Skeletal muscle tissue (tissue), 4 donors: ENCODE data around the gene YKT6. TPM values are rescaled to one million over a fixed set of nuclear protein-coding genes. Genes with fewer than 3 reads are reported as not detected.
"Not testable (repeated sequence)": the region's sequence is repeated elsewhere in the genome, so short reads cannot be mapped to it uniquely, and the experiment has no call there.

ENCODE experiments used
- H3K27ac ChIP-seq: one replicate; pipeline ENCODE4 v1.7.0; 2013; ENCODE audit warnings: mild to moderate bottlenecking, low read depth, low read length, inconsistent platforms
- H3K27me3 ChIP-seq, 3 donors: one replicate each; pipeline ENCODE4 v1.7.0; 2013; ENCODE audit warnings: low read length in 3 of 3; ENCODE audit not compliant: control insufficient read depth in 3 of 3, insufficient read depth in 3 of 3
- H3K36me3 ChIP-seq, 3 donors: one replicate each; pipeline ENCODE4 v1.7.0; 2013; ENCODE audit warnings: low read length in 3 of 3; ENCODE audit not compliant: control insufficient read depth in 3 of 3, insufficient read depth in 3 of 3
- H3K4me1 ChIP-seq, 3 donors: one replicate each; pipeline ENCODE4 v1.7.0; 2013; ENCODE audit warnings: low read length in 3 of 3, mild to moderate bottlenecking in 3 of 3; ENCODE audit not compliant: control insufficient read depth in 3 of 3, insufficient read depth in 3 of 3
- H3K4me3 ChIP-seq, 3 donors: one replicate each; pipeline ENCODE4 v1.7.0; 2013; ENCODE audit warnings: low read length in 3 of 3
- H3K9ac ChIP-seq, 3 donors: one replicate each; pipeline ENCODE4 v1.7.0; 2013; ENCODE audit warnings: low read length in 3 of 3, mild to moderate bottlenecking in 3 of 3, moderate library complexity in 2 of 3, low read depth in 1 of 3
- H3K9me3 ChIP-seq, 3 donors: one replicate each; pipeline ENCODE4 v1.7.0; 2013; ENCODE audit warnings: low read length in 3 of 3; ENCODE audit not compliant: control insufficient read depth in 3 of 3
- total RNA-seq: library from RNA; depleted of rRNA; stranded (reverse); fragments of >200 nt; gene quantifications from one replicate; pipeline ENCODE4 v1.2.3, GENCODE V29; 2014
- donor health status: Osteomylitis.

The YKT6 gene
- total RNA-seq, 1 donor from 2014 or later, result 40.7 TPM

DNA sequence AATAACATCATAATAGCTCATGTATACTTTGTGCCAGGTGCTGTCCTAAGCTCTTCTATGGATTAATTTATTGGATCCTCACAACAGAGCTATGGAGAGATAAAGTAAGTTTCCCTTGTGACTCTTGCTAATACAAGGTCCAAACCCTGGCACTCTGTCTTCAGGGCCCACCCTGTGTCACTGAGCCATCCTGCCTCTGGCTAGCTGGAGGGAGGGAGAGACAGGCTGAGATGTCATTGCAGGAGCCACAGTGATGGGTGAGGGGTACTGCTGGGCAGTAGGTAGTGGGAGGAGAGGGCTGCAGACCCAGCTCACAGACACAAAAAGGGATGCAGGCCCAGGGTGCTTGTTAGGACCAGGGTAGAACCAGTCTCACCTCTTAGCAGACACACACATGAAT lies 28.4 kb upstream of the YKT6 start:
- Histone ChIP-seq H3K9me3 (no peaks in the 10 kb centered on the region), H3K36me3 (no peaks in the 10 kb centered on the region), H3K4me1 (no peaks in the 10 kb centered on the region), H3K27ac (no peak overlapping the region), H3K9ac (no peak overlapping the region), H3K4me3 (no peak overlapping the region), H3K27me3 (peaks cover 0 to 6% (median 6%) of the 10 kb centered on the region in 3 donors)

DNA sequence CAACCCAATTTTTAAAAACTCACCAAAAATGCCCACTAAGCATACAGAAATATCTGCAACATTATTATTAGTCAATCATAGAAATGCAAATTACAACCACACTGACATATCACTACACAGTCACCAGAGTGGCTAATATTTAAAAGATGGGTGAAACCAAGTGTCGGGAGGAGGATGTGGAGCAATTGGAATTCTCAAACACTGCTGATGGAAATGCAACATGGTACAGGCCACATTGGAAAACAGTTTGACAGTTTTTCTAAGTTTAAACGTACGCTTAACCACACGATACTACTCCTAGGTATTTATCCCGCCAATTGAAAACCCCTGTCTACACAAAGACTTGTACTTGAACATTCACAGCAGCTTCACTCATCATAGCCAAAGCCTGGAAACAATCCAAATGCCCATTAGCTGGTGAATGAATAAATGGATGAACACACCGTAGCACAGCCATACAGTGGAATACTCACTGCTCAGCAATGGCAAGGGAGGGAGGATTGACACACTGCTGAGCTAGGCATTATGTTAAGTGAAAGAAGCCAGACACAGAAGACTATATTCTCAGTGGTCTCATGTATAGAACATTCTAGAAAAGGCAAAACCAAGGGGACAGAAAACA lies 27.9 kb upstream of the YKT6 start:
- Histone ChIP-seq H3K27ac (no peak overlapping the region), H3K4me3 (no peak overlapping the region), H3K27me3 (peaks cover 2 to 6% (median 6%) of the 10 kb centered on the region in 3 donors), H3K4me1 (no peaks in the 10 kb centered on the region), H3K9me3 (no peaks in the 10 kb centered on the region), H3K36me3 (no peaks in the 10 kb centered on the region), H3K9ac (no peak overlapping the region)

DNA sequence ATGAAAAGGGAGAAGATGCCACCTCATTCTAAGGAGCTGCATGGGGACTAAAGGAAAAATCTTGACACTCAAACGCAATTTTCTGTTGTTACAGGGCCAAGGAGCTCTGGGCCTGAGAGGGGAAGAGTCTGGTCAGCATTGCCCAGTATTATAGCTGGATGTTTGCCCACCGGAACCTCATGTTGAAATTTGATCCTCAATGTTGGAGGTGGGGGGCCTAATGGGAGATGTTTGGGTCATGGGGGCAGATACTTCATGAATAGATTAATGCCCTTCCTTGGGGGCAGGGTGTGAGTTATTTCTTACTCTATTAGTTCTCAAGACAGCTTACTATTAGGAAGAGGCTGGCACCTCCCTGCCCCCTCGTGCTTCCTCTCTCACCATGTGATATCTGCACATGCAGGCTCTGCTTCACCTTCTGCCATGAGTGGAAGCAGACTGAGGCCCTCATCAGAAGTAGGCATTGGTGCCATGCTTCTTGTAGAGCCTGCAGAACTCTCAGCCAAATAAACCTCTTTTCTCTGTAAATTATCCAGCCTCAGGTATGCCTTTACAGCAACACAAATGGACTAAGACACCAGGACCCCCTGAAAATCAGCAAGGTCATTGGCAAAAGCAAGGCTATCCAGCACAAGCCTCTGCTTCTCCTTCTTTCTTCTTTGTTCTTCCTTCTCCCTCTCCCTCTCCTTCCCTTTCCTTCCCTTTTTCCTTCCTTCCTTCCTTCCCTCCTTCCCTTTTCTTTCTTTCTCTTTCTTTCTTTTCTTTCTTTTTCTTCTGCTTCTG lies 26.7 kb upstream of the YKT6 start:
- H3K27ac ChIP-seq, result no peak overlapping the region
- no peaks in the 10 kb centered on the region for H3K4me1 ChIP-seq
- no peaks in the 10 kb centered on the region for H3K36me3 ChIP-seq
- no peak overlapping the region for H3K9ac ChIP-seq
- H3K4me3 ChIP-seq, result no peak overlapping the region
- peaks cover 6% of the 10 kb centered on the region in 3 donors for H3K27me3 ChIP-seq
- H3K9me3 ChIP-seq, result no peaks in the 10 kb centered on the region

DNA sequence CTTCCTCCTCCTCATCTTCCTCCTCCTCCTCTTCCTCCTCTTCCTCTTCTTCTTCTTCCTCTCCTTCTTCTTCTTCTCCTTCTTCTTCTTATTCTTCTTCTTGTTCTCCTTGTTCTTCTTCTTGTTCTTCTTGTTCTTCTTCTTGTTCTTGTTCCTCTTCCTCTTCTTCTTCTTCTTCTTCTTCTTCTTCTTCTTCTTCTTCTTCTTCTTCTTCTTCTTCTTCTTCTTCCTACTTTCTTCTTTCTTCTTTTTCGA lies 26.2 kb upstream of the YKT6 start:
- H3K4me1 ChIP-seq, H3K27me3 ChIP-seq, H3K9ac ChIP-seq, H3K9me3 ChIP-seq, H3K27ac ChIP-seq, H3K36me3 ChIP-seq, H3K4me3 ChIP-seq: not testable (repeated sequence)

DNA sequence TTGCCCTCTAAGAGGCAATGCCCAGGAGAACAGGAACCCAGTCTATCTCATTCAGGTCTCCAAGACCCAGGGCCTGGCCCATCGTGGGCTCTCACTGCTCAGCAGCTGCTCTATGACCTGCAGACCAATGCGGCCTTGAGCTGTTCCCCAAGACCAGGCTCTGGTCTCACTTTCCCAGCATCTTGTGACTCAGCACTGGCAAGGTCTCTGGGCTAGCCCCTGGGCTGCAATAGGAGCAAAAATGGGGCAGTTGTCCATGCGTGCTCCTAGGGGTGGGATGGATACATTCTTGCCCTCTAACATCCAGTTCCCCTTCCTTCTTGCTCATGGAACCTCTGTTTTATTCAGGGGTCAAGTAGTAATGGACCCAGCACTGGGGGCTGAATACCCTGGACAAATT lies 25.0 kb upstream of the YKT6 start:
- Histone ChIP-seq H3K27me3 (peaks cover 6% of the 10 kb centered on the region in 3 donors), H3K4me1 (no peaks in the 10 kb centered on the region), H3K36me3 (no peaks in the 10 kb centered on the region), H3K9me3 (no peaks in the 10 kb centered on the region), H3K4me3 (no peak overlapping the region), H3K9ac (no peak overlapping the region), H3K27ac (no peak overlapping the region)

DNA sequence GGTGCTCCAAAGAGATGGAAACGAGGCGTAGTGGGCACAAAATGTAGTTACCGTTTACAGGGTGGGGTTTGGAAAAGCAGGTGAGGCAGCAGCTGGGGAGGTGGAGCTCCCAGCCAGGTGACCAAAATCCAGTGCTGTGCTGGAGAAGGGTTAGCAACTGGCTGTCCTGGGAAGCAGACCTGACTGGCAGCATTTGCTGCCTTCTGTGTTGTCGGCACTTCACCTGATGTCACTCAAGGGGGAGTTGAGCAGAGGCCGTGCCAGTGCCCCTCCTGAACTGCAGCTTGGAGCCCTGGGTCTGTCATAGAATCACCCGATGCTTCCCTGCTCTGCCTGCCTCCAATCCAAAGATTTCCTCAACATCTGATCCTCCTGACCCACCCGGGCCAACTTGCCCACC lies 24.3 kb upstream of the YKT6 start:
- Histone ChIP-seq H3K27me3 (peaks cover 6% of the 10 kb centered on the region in 3 donors), H3K9me3 (no peaks in the 10 kb centered on the region), H3K4me3 (no peak overlapping the region), H3K4me1 (no peaks in the 10 kb centered on the region), H3K36me3 (no peaks in the 10 kb centered on the region), H3K27ac (no peak overlapping the region), H3K9ac (no peak overlapping the region)

DNA sequence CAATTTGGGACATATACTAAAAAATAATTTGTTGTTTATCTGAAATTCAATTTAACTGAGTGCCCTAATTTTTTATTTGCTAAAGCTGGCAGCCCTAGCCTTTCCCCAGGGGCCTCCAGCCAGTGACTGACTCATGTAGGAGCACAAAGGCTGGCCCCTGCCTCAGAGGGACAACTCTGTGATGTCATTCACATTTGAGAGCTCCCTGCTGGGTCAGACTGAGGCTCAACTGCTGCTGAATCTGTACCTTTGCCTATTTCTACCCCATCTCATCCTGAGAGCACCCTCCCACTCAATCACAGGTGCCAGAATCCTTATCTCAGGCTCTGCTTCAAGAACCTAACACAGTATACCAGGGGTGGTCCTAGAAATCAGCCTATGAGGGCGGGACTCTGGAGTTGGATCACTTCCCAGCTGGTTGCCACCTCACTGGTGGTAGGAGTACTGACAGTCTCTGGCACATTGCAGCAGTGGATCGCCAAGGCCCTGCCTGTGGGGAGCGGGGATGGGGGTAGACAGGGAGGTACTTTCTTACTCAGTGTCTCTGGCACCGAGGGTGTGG lies 23.1 kb upstream of the YKT6 start:
- peaks cover 6% of the 10 kb centered on the region in 3 donors for H3K27me3 ChIP-seq
- H3K9ac ChIP-seq, result no peak overlapping the region
- H3K4me3 ChIP-seq, result no peak overlapping the region
- no peaks in the 10 kb centered on the region for H3K4me1 ChIP-seq
- H3K36me3 ChIP-seq, result no peaks in the 10 kb centered on the region
- H3K27ac ChIP-seq, result no peak overlapping the region
- peaks cover 0 to 6% (median 0%) of the 10 kb centered on the region in 3 donors for H3K9me3 ChIP-seq

DNA sequence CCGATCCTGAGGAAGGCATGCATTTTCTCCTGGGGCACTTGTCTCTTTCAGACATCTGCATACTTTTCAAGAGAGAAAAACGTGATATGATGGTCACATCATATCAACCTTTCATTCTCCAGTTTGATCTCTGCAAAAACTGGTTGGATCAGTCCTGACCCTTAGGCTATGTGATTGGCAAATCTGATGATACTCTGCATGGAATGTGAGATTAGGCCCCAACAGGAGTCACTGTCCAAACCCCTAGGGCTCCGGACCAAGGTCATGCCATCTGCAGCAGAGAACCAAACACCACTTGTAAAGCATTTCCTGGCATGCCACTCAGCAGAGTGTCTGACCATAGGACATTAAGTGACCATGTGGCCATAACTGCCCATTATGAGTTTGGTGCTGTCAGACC lies 20.1 kb upstream of the YKT6 start:
- no peaks in the 10 kb centered on the region for H3K4me1 ChIP-seq

DNA sequence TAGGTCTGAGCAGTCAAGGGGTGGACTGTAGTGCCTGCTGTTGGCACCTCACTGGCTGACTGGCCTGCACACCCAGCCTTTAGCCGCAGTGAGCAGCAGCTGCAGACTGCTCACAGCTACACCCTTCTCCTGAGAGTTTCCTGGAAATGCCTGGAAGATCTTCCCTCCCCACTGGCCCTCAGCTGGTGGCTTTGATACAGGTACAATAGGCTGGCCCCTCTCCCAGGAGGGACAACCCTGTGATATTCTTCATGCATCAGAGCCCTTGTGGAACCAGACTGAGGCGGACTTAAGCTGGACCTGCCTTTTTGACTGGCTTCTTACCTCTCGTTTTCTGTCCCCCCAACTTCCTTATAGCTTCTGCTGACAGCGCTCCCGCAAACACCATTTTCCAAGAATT lies 18.0 kb upstream of the YKT6 start:
- H3K27me3 ChIP-seq, result peaks cover 0 to 5% (median under 1%) of the 10 kb centered on the region in 3 donors
- H3K27ac ChIP-seq, result no peak overlapping the region
- H3K4me1 ChIP-seq, result peaks cover 0 to 3% (median 0%) of the 10 kb centered on the region in 3 donors
- no peak overlapping the region for H3K9ac ChIP-seq
- no peaks in the 10 kb centered on the region for H3K36me3 ChIP-seq
- no peak overlapping the region for H3K4me3 ChIP-seq
- peaks cover 0 to 6% (median 0%) of the 10 kb centered on the region in 3 donors for H3K9me3 ChIP-seq

More for the DNA sequence above, 20.1 kb upstream of the YKT6 start:
- Histone ChIP-seq H3K4me3 (no peak overlapping the region), H3K36me3 (no peaks in the 10 kb centered on the region), H3K27ac (no peak overlapping the region), H3K27me3 (peaks cover 3 to 6% (median 6%) of the 10 kb centered on the region in 3 donors), H3K9ac (no peak overlapping the region), H3K9me3 (peaks cover 0 to 6% (median 0%) of the 10 kb centered on the region in 3 donors)

DNA sequence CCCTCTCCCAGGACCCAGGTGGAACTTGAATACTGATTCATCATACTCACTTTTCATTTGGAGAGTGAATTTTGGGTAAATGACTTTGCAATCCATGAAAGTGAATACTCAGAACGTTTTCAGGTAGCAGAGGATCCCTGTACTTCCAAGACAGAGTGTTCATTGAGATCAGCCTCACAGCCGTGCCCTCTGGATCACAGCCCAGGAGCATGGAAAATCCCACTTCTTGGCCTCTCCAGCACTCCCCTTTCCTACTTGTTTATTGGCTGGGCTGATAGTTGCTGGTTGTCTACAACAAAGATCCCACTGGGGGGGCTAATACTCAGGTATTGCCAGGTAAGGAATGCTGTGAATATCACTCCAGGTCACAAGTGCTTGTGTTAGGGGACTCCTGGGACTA lies 17.4 kb upstream of the YKT6 start:
- Histone ChIP-seq H3K27ac (no peak overlapping the region), H3K4me3 (no peak overlapping the region), H3K36me3 (no peaks in the 10 kb centered on the region), H3K4me1 (peaks cover 0 to 6% (median 0%) of the 10 kb centered on the region in 3 donors), H3K27me3 (peaks cover 0 to 3% (median 0%) of the 10 kb centered on the region in 3 donors), H3K9me3 (peaks cover 0 to 6% (median 0%) of the 10 kb centered on the region in 3 donors), H3K9ac (no peak overlapping the region)
